Suprapubic skin (tissue), 4 donors: ENCODE measurements around the gene HIGD1A. TPM values are rescaled to one million over a fixed set of nuclear protein-coding genes. Genes with fewer than 3 reads are reported as not detected.

Source experiments
- DNase-seq, 2 donors: peaks; one replicate each; pipeline ENCODE4 v3.0.0-alpha.2; 2019; ENCODE audit warnings: low spot score in 2 of 2
- H3K27ac ChIP-seq: fragments of 200-600 bp; sonication (generic); one replicate; pipeline ENCODE4 v1.5.1; 2019
- H3K27me3 ChIP-seq: fragments of 200-600 bp; sonication (generic); one replicate; pipeline ENCODE4 v1.5.1; 2019
- H3K36me3 ChIP-seq: fragments of 200-600 bp; sonication (generic); one replicate; pipeline ENCODE4 v1.5.1; 2019
- H3K4me1 ChIP-seq: fragments of 200-600 bp; sonication (generic); one replicate; pipeline ENCODE4 v1.5.1; 2019
- H3K4me3 ChIP-seq: fragments of 200-600 bp; sonication (generic); one replicate; pipeline ENCODE4 v1.5.1; 2019; ENCODE audit warnings: mild to moderate bottlenecking
- H3K9me3 ChIP-seq: fragments of 200-600 bp; sonication (generic); one replicate; pipeline ENCODE4 v1.5.1; 2019
- CTCF ChIP-seq, 2 donors: fragments of 200-600 bp in 1 of 2; fragments of 450-650 bp in 1 of 2; sonication (generic) in 1 of 2; IDR thresholded peaks; one replicate each; pipeline ENCODE4 v1.5.1; 2016 to 2019; ENCODE audit warnings: antibody characterized with exemption in 2 of 2, mild to moderate bottlenecking in 1 of 2, moderate library complexity in 1 of 2
- EP300 ChIP-seq: sonication (generic); formaldehyde crosslinking; IDR thresholded peaks from one replicate; pipeline ENCODE4 v1.6.1; 2017; ENCODE audit warnings: antibody characterized with exemption
- POLR2A ChIP-seq, 2 donors: fragments of 450-650 bp; IDR thresholded peaks; one replicate each; pipeline ENCODE4 v1.6.1; 2017; ENCODE audit warnings: antibody characterized with exemption in 2 of 2, mild to moderate bottlenecking in 2 of 2, moderate library complexity in 2 of 2
- POLR2AphosphoS5 ChIP-seq, 3 donors: sonication (generic); formaldehyde crosslinking; IDR thresholded peaks; one replicate each; pipeline ENCODE4 v1.6.1; 2017; ENCODE audit warnings: antibody characterized with exemption in 3 of 3
- WGBS: methylation state at CpG from one replicate; pipeline ENCODE4 v1.1.5; 2018; 5-methylcytosine and 5-hydroxymethylcytosine counted together
- total RNA-seq, 4 donors: library from RNA; depleted of rRNA; stranded (reverse); fragments of >200 nt; gene quantifications; one replicate each; pipeline ENCODE4 v1.1.0, GENCODE V29; 2016

The HIGD1A gene
- total RNA-seq, 4 donors from 2014 or later = 46.8 to 91.9 (median 81.4) TPM

GRCh38 chr3:42796332-42796885 is 7.9 kb downstream of the HIGD1A start:
- no peaks in the 10 kb centered on the region for H3K9me3 ChIP-seq
- WGBS = 93% methylated on average over 4 of the region's 5 CpGs
- TF ChIP-seq CTCF (IDR thresholded peaks at IDR 0.05) (no peak), POLR2AphosphoS5 (IDR thresholded peaks at IDR 0.05) (no peak), POLR2A (IDR thresholded peaks at IDR 0.05) (no peak), EP300 (no peak)
- no peak for DNase-seq
- H3K27me3 ChIP-seq = no peaks in the 10 kb centered on the region
- peaks cover 19% of the 10 kb centered on the region for H3K36me3 ChIP-seq
- H3K4me3 ChIP-seq = no peak overlapping the region
- H3K27ac ChIP-seq = no peak overlapping the region
- peaks cover 11% of the 10 kb centered on the region for H3K4me1 ChIP-seq

DNA sequence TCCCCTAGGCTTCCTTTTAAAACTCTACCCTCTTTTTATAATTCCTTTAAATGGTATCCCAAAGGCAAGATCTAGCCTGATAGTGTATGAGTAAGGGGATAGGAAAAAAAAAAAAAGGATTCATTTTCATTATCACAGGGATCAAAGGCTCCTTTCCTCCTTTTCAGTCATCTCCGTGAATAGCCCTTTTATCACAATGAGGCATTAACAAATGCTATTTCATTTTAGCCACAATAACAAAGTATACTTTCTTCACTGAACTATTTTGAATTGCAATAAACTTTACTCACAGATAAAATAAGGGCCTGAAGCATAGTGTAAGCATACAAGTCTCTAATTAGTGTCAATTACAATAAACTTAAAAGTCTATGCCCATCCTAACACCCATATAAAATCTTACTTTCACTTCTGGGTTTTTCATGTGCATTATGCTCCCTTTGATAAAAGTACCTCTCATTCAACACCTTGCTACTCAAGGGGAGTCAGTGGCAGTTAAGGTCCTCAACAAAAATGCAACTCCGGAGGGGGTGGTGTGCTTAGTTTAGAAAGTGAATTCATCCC is 8.6 kb downstream of the HIGD1A start:
- 90% methylated on average over 2 of the region's 2 CpGs for WGBS
- no peak overlapping the region for H3K4me3 ChIP-seq
- DNase-seq = no peak
- H3K9me3 ChIP-seq = no peaks in the 10 kb centered on the region
- TF ChIP-seq POLR2AphosphoS5 (IDR thresholded peaks at IDR 0.05) = no peak
- no peak for TF ChIP-seq EP300
- TF ChIP-seq CTCF (IDR thresholded peaks at IDR 0.05) = no peak
- TF ChIP-seq POLR2A (IDR thresholded peaks at IDR 0.05) = no peak
- peaks cover 19% of the 10 kb centered on the region for H3K36me3 ChIP-seq
- H3K27ac ChIP-seq = no peak overlapping the region
- H3K4me1 ChIP-seq = peaks cover 3% of the 10 kb centered on the region
- H3K27me3 ChIP-seq = no peaks in the 10 kb centered on the region

DNA sequence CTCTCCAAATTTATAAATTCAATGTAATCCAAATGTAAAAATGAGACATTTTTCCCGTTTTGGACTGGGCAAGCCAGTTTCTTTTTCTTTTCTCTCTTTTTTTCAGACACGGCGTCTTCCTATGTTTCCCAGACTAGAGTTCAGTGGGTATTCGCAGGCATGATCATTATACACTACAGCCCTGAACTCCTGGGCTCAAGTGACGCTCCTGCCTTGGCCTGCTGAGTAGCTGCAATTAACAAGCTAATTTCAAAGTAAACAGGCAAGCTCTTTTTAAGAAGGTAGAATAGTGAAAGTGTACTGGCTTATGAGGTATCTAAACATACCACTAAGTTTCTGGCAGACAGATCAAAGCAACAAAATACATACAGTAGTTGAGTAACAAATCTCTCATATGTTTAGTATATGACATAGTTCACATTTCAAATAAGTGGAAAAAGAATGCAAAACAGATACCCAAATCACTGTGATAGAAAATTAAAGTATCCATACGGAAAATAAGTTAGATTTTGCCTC is 13.5 kb downstream of the HIGD1A start:
- Histone ChIP-seq H3K27me3 (no peaks in the 10 kb centered on the region), H3K9me3 (no peaks in the 10 kb centered on the region), H3K4me3 (no peak overlapping the region), H3K36me3 (peaks cover 33% of the 10 kb centered on the region), H3K27ac (no peak overlapping the region), H3K4me1 (no peaks in the 10 kb centered on the region)
- no peak for DNase-seq
- 62% methylated on average over 6 of the region's 6 CpGs for WGBS
- no peak for TF ChIP-seq POLR2A (IDR thresholded peaks at IDR 0.05)
- TF ChIP-seq EP300 = no peak
- no peak for TF ChIP-seq CTCF (IDR thresholded peaks at IDR 0.05)
- TF ChIP-seq POLR2AphosphoS5 (IDR thresholded peaks at IDR 0.05) = no peak

- H3K4me1 ChIP-seq = no peaks in the 10 kb centered on the region
- WGBS = 97% methylated on average over 2 of the region's 2 CpGs
- H3K4me3 ChIP-seq = no peak overlapping the region
- no peak for DNase-seq
- TF ChIP-seq EP300 = no peak
- TF ChIP-seq POLR2AphosphoS5 (IDR thresholded peaks at IDR 0.05) = no peak
- TF ChIP-seq POLR2A (IDR thresholded peaks at IDR 0.05) = no peak
- TF ChIP-seq CTCF (IDR thresholded peaks at IDR 0.05) = no peak
- H3K9me3 ChIP-seq = no peaks in the 10 kb centered on the region
- H3K36me3 ChIP-seq = peaks cover 36% of the 10 kb centered on the region
- H3K27ac ChIP-seq = no peak overlapping the region
- H3K27me3 ChIP-seq = no peaks in the 10 kb centered on the region
Observed at GRCh38 chr3:42786631-42787030, 17.7 kb downstream of the HIGD1A start.

DNA sequence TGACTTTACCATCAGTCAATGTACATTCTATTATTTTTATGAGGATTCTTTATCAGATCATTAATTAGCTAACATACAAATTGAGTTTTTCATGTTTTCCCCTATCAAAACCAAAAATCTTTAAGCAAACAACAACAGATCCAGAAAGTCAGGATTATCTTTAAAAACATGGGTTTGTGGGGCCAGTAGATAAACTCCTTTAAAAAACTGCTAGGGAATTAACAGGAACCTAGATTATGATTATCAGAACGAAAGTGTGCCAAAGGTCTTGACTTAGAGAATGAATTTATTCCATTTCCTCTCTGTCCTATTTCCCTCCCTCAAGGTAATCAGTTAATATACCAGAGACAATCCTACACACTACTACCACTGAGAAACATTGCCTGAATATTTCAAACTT is 18.1 kb downstream of the HIGD1A start:
- TF ChIP-seq POLR2AphosphoS5 (IDR thresholded peaks at IDR 0.05) = no peak
- TF ChIP-seq POLR2A (IDR thresholded peaks at IDR 0.05) = no peak
- no peak for TF ChIP-seq EP300
- no peak for TF ChIP-seq CTCF (IDR thresholded peaks at IDR 0.05)
- H3K36me3 ChIP-seq = peaks cover 36% of the 10 kb centered on the region
- H3K4me3 ChIP-seq = no peak overlapping the region
- H3K9me3 ChIP-seq = no peaks in the 10 kb centered on the region
- 67% methylated on average over 1 of the region's 1 CpG for WGBS
- no peak overlapping the region for H3K27ac ChIP-seq
- no peak for DNase-seq
- H3K4me1 ChIP-seq = no peaks in the 10 kb centered on the region
- no peaks in the 10 kb centered on the region for H3K27me3 ChIP-seq
